IPS-18c (cell line): ENCODE data around the gene ANKRD10.
A peak's percentile ranks its signal among the peaks of the same experiment; 100 is the strongest.
"Not testable (repeated sequence)": the region's sequence is repeated elsewhere in the genome, so short reads cannot be mapped to it uniquely, and the experiment has no call there.

Experiments
- H3K4me3 ChIP-seq: 2 replicates; pipeline ENCODE4 v1.7.0; 2013; ENCODE audit warnings: low read depth, mild to moderate bottlenecking, low read length, moderate library complexity; ENCODE audit not compliant: insufficient read depth
- H3K9me3 ChIP-seq: one replicate; pipeline ENCODE4 v1.6.1; 2013; ENCODE audit warnings: mild to moderate bottlenecking, low read length, moderate library complexity; ENCODE audit not compliant: control insufficient read depth, insufficient read depth

The ANKRD10 gene

DNA sequence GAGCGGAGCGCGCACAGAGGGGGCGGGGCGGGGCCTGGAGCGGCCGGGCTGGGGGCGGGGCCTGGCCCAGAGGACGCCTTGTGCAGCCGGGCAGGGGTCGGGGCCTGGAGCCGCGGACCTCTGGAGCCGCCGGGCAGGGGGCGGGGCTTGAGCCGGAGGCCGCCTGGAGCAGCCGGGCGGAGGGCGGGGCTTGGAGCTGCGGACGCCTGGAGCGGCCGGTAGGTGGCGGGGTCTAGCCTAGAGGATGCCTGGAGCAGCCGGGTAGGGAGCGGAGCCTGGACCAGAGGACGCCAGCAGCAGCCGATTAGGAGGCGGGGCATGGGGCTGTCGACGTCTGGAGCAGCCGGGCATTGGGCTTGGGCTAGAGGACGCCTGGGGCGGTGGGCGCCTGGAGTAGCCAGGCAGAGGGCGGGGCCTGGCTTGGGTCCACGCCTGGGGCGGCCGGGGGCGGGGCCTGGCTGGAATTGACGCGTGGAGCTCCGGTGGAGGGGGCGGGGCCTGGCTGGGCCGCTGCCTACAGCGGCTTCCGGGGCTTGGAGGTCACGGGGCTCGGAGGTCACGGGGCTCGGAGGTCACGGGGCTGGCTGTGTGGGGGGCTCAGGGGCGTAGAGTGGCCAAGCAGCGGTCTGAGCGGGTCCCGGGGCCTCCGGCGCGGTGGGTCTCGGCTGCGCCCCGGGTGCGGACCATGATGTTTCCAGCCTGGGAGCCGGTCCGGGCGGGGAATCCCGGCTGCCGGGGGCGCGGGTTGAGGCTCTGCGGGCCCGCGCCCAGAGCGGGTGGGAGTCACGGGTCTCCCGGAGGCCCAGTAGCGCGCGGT is at the start of gene ANKRD10:
ANKRD10 (minus strand) TSS at position 13 of the 817 bp plus-strand sequence. CDS start 135 bp downstream, outside the sequence.
- Histone ChIP-seq H3K9me3 (no peaks in the 10 kb centered on the region), H3K4me3 (peak within 1 kb of the TSS; percentile 100)

DNA sequence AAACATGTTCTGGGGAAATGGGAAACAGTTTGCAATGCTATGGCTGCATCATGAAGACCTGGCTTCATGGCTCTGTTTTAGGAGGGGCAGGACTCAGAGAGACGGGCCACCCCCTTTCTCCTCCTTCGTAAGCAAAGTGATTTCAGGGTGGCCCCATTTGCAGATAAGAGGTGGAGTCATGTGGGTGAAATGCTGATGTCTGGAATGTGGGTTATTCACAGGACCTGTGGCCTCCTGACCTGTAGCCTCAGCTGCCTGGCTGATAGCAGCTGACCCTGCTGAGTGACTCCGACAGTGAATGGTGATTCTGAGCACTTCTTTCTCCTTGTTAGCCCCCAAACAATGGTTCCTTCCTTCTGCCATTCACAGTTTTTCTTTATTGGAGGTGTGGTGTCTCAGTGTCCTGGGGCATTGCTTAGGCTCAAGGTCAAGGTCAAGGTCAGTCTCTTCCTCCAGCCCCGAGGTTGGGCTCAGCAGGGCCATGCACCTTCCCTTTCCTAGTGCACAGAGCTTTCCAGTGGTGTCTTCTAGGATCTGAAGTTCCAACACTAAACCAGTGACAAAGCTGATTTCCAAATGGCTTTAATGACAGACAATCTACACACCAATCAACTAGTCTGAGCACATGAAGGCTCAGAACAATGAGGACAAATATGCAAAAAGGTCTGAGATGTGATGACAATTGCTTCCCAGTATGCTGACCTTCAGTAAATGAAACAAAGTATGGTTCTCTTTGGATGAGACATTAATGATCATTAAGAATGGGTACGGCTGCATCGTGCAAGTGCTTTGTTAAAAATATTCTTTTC is 49.6 kb upstream of the ANKRD10 start:
- Histone ChIP-seq H3K9me3 (peaks cover 5% of the 10 kb centered on the region), H3K4me3 (no peak overlapping the region)

GRCh38 chr13:110963554-110963970 is 48.7 kb upstream of the ANKRD10 start:
- peaks cover 5% of the 10 kb centered on the region for H3K9me3 ChIP-seq
- H3K4me3 ChIP-seq: no peak overlapping the region

DNA sequence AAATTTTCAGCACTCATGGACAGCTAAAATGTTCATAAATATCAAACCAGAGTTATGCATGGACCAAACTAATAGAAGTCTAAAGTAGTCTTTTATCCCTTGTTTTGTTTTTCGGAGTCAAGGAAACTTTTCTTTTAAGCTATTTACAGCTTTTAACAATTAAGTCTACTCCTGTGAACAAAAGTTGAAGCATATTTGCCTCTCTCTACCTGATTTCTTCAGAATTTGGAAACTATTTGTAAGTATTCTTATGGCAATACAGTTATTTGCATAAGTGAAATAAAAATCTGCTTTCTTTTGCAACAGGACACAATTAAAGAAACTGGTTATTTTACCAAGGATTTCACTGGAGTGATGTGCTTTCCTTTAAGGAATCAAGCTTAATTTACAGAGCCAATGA is 47.1 kb upstream of the ANKRD10 start:
- no peak overlapping the region for H3K4me3 ChIP-seq
- peaks cover 3% of the 10 kb centered on the region for H3K9me3 ChIP-seq

DNA sequence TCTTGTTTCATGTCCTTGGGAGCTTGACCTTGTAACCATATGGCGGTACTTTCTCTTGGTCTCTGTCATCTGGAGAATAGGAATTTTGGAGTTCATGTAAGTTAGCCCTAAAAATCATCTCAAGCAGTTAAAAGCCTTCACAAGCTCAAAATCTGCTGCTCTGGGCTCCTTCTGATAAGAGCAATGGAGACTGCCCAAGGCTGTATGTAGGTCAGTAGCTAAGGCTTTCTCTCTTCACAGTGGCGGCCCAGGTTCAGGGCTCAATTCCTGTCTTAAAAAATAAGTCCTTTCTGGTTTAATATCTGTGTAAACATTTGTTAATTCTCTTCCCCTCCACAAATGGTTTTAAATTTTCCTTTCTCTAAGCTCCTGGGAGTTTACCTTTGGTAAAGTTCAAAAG is 45.3 kb upstream of the ANKRD10 start:
- Histone ChIP-seq H3K4me3 (no peak overlapping the region), H3K9me3 (no peaks in the 10 kb centered on the region)

GRCh38 chr13:110957931-110958330 is 43.1 kb upstream of the ANKRD10 start:
- Histone ChIP-seq H3K4me3 (peak overlapping the region; percentile 20; the same call in 1 of the 2 replicates), H3K9me3 (no peaks in the 10 kb centered on the region)

DNA sequence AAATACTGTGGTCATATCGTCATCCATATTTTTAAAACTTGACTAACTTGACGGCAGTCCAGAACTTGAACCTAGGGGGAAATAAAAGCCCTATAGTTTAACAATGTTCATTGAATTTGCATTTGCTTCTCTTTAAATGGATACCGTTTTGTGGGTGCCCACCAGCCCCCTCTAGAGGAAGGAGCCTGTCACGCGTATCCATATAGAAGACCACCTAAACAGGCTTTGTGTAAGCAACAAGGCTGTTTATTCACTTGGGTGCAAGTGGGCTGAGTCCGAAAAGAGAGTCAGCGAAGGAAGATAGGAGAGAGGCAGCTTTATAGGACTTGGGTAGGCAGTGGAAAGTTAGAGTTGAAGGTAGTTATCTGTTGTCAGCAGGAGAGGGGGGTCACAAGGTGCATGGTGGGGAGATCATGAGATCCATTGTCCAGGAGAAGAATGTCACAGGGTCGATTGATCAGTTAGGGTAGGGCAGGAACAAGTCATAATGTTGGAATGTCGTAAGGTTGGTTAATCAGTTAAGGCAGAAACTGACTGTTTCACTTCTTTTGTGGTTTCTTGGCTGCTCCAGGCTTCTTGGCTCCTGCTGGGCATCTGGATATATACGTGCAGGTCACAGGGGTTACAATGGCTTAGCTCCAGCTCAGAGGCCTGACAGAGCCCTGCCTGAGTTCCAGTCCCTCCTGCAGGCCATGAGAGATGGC is 42.5 kb upstream of the ANKRD10 start:
- peak overlapping the region; percentile 20; the same call in 1 of the 2 replicates for H3K4me3 ChIP-seq
- no peaks in the 10 kb centered on the region for H3K9me3 ChIP-seq

- H3K9me3 ChIP-seq, H3K4me3 ChIP-seq: not testable (repeated sequence)
These were observed 41.3 kb upstream of the ANKRD10 start for GRCh38 chr13:110956216-110956615.

GRCh38 chr13:110955608-110956007 is 40.7 kb upstream of the ANKRD10 start:
- not testable (repeated sequence) for H3K4me3 ChIP-seq, H3K9me3 ChIP-seq

DNA sequence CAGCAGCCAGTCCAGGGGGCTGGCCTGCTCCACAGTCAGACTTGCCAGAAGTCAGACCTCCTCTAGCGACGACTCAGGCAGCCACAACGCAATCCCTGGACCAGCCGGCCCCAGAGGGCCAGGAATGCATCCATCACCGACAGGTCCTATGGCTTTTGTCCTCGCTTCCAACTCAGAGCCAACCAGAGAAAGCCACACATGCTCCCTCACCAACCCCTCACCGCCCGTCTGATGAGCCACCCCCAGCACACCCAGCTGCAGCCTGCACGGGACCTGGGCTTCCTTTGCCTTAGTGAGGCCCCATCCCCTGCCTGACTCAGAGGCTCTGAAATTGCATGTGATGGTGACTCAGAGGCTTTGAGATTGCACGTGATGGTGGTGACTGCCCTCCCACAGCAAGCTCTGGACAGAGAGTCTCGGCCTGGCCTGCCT is 40.2 kb upstream of the ANKRD10 start:
- H3K9me3 ChIP-seq, H3K4me3 ChIP-seq: not testable (repeated sequence)

DNA sequence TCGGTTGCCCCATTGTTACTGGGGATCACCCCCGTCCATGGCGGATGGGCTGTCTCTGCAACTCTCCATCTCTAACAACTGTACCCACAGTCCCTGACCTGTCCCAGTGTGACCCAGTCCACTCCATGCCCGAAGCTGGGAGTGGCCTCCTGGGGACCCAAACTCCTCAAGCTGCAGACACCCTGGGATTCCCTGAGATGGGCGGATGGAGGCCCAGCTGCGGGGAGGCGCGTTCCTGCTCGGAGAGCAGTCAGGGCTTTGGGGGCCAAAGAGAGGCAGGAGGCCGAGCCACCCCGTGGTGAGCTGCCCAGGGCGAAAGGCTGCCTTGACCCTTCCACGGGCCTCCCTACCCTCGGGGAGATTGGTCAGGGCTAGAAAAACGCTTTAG is 39.7 kb upstream of the ANKRD10 start:
- H3K4me3 ChIP-seq: not testable (repeated sequence)

GRCh38 chr13:110953833-110954532 is 39.1 kb upstream of the ANKRD10 start:
- Histone ChIP-seq H3K9me3 (no peaks in the 10 kb centered on the region), H3K4me3 (no peak overlapping the region)

More for the DNA sequence above, 39.7 kb upstream of the ANKRD10 start:
- not testable (repeated sequence) for H3K9me3 ChIP-seq

- Histone ChIP-seq H3K9me3 (no peaks in the 10 kb centered on the region), H3K4me3 (no peak overlapping the region)
These were observed 38.5 kb upstream of the ANKRD10 start for GRCh38 chr13:110953416-110953815.

DNA sequence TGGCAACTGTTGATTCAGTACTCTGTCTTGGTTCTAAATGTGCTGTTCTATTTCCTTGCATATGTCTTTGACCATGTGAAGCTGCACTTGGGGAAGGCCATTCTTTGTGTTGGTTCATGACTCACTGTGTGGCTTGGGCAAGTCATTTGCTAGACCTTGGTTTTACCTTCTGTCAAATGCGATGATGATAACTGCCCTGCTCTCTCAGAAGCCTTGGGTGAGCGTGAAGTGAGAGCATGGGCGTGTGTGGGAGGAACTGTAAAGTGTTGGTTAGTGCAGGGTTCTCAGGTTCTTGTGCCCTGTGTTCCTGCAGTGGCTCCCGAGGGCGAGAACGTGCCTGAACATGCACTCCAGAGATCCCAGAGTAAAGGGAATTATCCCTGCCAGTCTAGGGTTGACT is 37.3 kb upstream of the ANKRD10 start:
- not testable (repeated sequence) for H3K4me3 ChIP-seq, H3K9me3 ChIP-seq

DNA sequence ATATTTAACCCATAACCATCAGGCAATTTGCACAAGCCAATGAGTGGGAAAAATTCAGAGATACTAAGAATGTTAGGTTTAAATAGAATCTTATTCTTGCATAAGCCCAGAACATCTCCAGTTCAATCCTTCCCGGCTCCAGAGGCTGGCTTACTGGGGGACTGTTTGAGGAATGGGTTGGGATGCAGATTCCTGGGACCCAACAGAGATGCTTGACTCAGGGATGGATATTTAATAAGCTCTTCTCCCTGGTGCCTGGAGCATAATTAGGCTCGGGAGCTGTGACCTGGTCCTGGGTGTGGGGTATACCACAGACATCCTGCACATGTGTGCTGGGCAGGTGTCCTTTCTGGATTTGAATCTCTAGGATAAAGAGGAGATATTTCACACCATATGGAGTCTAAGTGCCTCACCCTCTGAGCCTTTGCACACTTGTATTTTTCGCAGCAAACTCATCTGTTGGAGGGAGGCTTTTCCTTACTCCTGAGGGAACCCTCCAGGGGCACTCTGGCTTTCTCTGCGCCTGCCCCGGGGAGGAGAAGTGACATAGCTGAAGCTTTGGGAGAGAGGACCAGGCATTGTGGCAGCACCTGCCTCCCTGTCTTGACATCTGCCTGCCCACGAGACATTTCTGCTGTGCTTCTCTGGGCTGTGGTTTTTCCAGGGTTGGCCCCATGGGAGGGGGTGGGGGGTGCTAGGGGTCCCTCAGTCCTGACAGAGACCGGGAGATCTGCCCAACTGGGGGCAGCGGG is 36.1 kb upstream of the ANKRD10 start:
- Histone ChIP-seq H3K9me3 (no peaks in the 10 kb centered on the region), H3K4me3 (no peak overlapping the region)

DNA sequence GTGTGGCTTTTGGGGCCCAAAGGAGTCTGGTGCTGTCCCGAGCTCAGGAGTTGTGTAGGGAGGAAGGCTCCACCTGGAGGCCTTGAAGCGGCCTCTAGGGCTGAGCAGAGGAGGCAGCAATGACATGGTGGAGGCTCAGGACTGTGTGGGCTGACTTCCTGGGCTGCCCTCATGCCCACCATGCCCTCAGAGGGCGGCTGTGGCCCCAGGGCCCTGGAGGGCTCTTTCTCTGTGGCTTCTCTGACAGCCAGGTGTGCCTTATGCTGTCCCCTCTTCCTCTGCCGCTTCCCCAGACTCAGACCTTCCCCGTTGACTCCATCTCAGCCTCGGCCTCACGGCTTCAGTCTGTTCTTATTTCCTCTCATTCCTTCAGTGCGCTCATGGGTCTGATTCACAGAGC is 35.5 kb upstream of the ANKRD10 start:
- no peak overlapping the region for H3K4me3 ChIP-seq
- H3K9me3 ChIP-seq: no peaks in the 10 kb centered on the region
